Spinal cord (tissue), 10 donors: ENCODE measurements around the gene CUL3. TPM values are rescaled to one million over a fixed set of nuclear protein-coding genes. Genes with fewer than 3 reads are reported as not detected.

Experiments used
- DNase-seq, 6 donors: peaks; one replicate each; pipeline versions ENCODE4 v3.0.0 to v3.0.0-alpha.2; 2013 to 2015; ENCODE audit warnings: low spot score in 6 of 6, low read depth in 4 of 6
- H3K27ac ChIP-seq: one replicate; pipeline ENCODE4 v1.5.1; 2013; ENCODE audit warnings: low read depth, low read length, control low read depth
- H3K27me3 ChIP-seq: one replicate; pipeline ENCODE4 v1.6.1; 2013; ENCODE audit warnings: low read length; ENCODE audit not compliant: control insufficient read depth, insufficient read depth
- H3K36me3 ChIP-seq: one replicate; pipeline ENCODE4 v1.6.1; 2013; ENCODE audit warnings: low read length; ENCODE audit not compliant: control insufficient read depth, insufficient read depth
- H3K4me1 ChIP-seq: one replicate; pipeline ENCODE4 v1.6.1; 2013; ENCODE audit warnings: low read length; ENCODE audit not compliant: control insufficient read depth, insufficient read depth
- H3K4me3 ChIP-seq: one replicate; pipeline ENCODE4 v1.5.1; 2013; ENCODE audit warnings: low read depth, low read length, control low read depth
- H3K9me3 ChIP-seq: one replicate; pipeline ENCODE4 v1.6.1; 2013; ENCODE audit warnings: low read length; ENCODE audit not compliant: control insufficient read depth, insufficient read depth
- WGBS: methylation state at CpG from one replicate; pipeline ENCODE4 v1.1.5; 2013; ENCODE audit warnings: missing lambda C conversion rate; ENCODE audit not compliant: insufficient coverage; 5-methylcytosine and 5-hydroxymethylcytosine counted together
- polyA plus RNA-seq, 2 donors: library from polyadenylated mRNA; unstranded; fragments of 120-200 nt; gene quantifications; one replicate each; pipeline ENCODE4 v1.2.1, GENCODE V29; 2013; ENCODE audit not compliant: insufficient read length in 2 of 2
- total RNA-seq, 2 donors: library from RNA; depleted of rRNA in 1 of 2; stranded (reverse); fragments of 120-200 nt in 1 of 2; fragments of >200 nt in 1 of 2; gene quantifications; one replicate each; pipeline versions ENCODE4 v1.2.3 to v1.2.4, GENCODE V29; 2013 to 2014
- donor health status: healthy.

CUL3 gene
- total and polyA plus RNA-seq, 4 donors = 92.0 to 113 (median 99.7) TPM

DNA sequence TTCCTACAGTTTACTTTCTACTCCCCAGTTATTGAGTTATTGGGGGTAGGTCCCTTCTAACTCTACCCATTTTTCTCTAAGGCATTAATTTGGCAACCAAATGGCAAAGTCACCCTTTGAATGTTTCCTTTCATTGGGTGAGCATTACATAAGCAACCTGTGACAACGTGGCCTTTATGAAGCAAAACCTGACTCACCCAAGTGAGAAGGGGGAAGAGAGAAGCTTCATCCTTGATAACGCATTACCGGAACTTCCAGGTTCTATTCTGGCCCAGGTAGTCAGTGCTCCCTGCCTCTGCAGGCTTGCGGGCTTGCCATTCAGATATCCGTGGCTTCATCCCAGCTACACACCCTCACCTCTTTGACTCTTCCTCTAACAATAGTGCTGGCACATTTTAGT, 144.2 kb downstream of the CUL3 start:
- no peak overlapping the region for H3K4me3 ChIP-seq
- H3K36me3 ChIP-seq = no peaks in the 10 kb centered on the region
- no peak overlapping the region for H3K27ac ChIP-seq
- WGBS = no CpG with 5 or more reads among the region's 5 CpGs
- peaks cover 12% of the 10 kb centered on the region for H3K4me1 ChIP-seq
- no peaks in the 10 kb centered on the region for H3K9me3 ChIP-seq
- no peak for DNase-seq
- H3K27me3 ChIP-seq = peaks cover 3% of the 10 kb centered on the region

GRCh38 chr2:224438726-224439125, 146.4 kb downstream of the CUL3 start:
- Histone ChIP-seq H3K4me1 (peaks cover 12% of the 10 kb centered on the region), H3K4me3 (no peak overlapping the region), H3K36me3 (no peaks in the 10 kb centered on the region), H3K27ac (no peak overlapping the region), H3K9me3 (no peaks in the 10 kb centered on the region), H3K27me3 (peaks cover 3% of the 10 kb centered on the region)
- DNase-seq = no peak

GRCh38 chr2:224436634-224437033, 148.5 kb downstream of the CUL3 start:
- Histone ChIP-seq H3K27ac (no peak overlapping the region), H3K27me3 (no peaks in the 10 kb centered on the region), H3K9me3 (no peaks in the 10 kb centered on the region), H3K4me1 (peaks cover 6% of the 10 kb centered on the region), H3K4me3 (no peak overlapping the region), H3K36me3 (no peaks in the 10 kb centered on the region)
- no peak for DNase-seq
- no CpG with 5 or more reads among the region's 1 CpG for WGBS

GRCh38 chr2:224434618-224435017, 150.5 kb downstream of the CUL3 start:
- Histone ChIP-seq H3K27me3 (no peaks in the 10 kb centered on the region), H3K27ac (no peak overlapping the region), H3K9me3 (no peaks in the 10 kb centered on the region), H3K4me3 (no peak overlapping the region), H3K36me3 (no peaks in the 10 kb centered on the region), H3K4me1 (peaks cover 5% of the 10 kb centered on the region)
- 93% methylated on average over 3 of the region's 4 CpGs for WGBS
- no peak for DNase-seq

- peak in 2 of 6 donors; percentile 58 to 70 for DNase-seq
These were observed 151.7 kb downstream of the CUL3 start for GRCh38 chr2:224433442-224433841.

DNA sequence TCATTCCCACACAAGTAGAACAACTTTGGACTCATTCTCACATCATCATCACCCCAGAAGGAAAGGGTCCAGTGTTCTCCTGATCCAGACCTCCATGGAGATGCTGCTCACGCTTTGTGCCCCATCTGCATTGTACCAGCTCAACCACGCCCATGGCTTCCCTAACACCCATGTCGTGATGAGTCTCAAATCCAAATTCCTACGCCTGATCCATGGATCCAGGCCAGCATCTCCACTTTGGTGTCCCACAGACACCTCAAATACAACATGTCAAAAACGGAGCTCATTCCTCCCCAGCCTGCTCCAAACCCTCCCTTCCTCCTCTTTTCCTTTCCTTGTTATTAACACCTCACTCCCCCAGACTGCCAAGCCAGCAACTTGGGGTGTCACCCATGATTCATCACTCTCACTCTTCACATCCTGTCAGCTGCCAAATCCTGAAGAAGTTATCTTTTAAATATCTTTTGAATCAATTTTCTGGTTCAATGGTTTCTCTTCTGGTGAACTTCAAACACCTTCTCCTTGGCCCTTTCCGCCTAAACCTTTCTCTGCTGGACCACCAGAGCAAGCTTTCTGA, 153.1 kb downstream of the CUL3 start:
- no peak overlapping the region for H3K4me3 ChIP-seq
- H3K27ac ChIP-seq = no peak overlapping the region
- H3K4me1 ChIP-seq = peaks cover 5% of the 10 kb centered on the region
- no peak for DNase-seq
- WGBS = 95% methylated on average over 4 of the region's 6 CpGs
- no peaks in the 10 kb centered on the region for H3K27me3 ChIP-seq
- no peaks in the 10 kb centered on the region for H3K9me3 ChIP-seq
- H3K36me3 ChIP-seq = no peaks in the 10 kb centered on the region

More at GRCh38 chr2:224433442-224433841, 151.7 kb downstream of the CUL3 start:
- H3K36me3 ChIP-seq = no peaks in the 10 kb centered on the region
- H3K27me3 ChIP-seq = no peaks in the 10 kb centered on the region
- H3K27ac ChIP-seq = no peak overlapping the region
- WGBS = 21% methylated on average over 10 of the region's 10 CpGs
- no peaks in the 10 kb centered on the region for H3K9me3 ChIP-seq
- H3K4me1 ChIP-seq = peaks cover 5% of the 10 kb centered on the region
- no peak overlapping the region for H3K4me3 ChIP-seq

DNA sequence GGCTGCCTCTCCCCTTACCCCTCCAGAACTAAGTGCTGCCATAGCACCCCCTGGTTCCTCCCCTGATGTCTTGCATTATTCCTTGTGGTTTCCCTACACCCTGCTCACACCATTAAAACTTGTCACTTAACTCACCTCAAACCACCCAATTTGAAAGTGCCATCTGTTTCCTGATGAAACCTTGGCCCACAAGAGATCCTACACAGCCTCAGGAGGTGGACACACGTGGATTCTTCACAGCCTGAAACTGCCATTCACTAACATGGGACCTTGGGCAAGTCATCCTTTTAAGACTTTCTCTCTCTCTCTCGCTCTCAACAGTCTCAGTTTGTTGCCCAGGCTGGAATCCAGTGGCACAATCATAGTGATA, 155.7 kb downstream of the CUL3 start:
- no peak overlapping the region for H3K4me3 ChIP-seq
- H3K36me3 ChIP-seq = no peaks in the 10 kb centered on the region
- WGBS = 89% methylated on average over 1 of the region's 2 CpGs

DNA sequence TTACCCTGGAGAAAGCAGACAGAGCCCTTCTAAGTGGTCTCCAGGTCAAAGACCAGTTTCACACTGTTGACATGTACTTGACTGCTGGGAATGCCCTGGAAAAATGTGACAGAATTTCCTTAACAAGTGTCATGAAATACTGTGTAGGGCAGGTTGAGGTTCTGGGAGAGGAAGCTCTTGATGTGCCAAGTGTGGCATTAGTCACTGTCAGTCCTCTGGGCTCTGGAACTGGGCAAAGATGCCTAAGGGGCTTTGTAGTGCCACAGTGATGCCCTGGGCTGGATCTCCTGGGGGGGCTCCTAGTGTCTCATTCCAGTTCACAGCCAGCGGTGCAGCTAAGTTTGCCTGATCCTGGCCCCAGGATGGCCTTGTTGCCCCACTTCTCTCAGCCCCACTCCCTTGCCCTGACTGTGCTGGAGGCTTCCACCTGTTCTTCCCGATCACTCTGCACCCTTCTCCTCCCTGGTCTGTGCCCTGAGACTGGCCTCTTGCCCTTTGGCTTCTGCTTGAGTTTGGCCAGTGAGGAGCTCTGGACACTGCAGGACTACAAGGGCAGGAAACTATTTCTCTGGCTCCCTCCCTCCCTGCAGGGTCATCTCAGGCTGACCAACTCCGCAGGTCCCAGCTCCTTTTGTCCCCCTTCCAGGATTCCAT, 156.2 kb downstream of the CUL3 start:
- Histone ChIP-seq H3K27me3 (no peaks in the 10 kb centered on the region), H3K4me1 (peaks cover 5% of the 10 kb centered on the region), H3K4me3 (no peak overlapping the region), H3K36me3 (no peaks in the 10 kb centered on the region), H3K9me3 (no peaks in the 10 kb centered on the region), H3K27ac (no peak overlapping the region)
- WGBS = 75% methylated on average over 1 of the region's 3 CpGs
- DNase-seq = no peak

More for the DNA sequence above, 155.7 kb downstream of the CUL3 start:
- no peak for DNase-seq
- no peaks in the 10 kb centered on the region for H3K9me3 ChIP-seq
- no peaks in the 10 kb centered on the region for H3K27me3 ChIP-seq
- peaks cover 5% of the 10 kb centered on the region for H3K4me1 ChIP-seq
- no peak overlapping the region for H3K27ac ChIP-seq

- no peaks in the 10 kb centered on the region for H3K36me3 ChIP-seq
- WGBS = 80% methylated on average over 1 of the region's 4 CpGs
- H3K27ac ChIP-seq = no peak overlapping the region
- no peak overlapping the region for H3K4me3 ChIP-seq
- no peaks in the 10 kb centered on the region for H3K4me1 ChIP-seq
- H3K27me3 ChIP-seq = no peaks in the 10 kb centered on the region
- H3K9me3 ChIP-seq = peaks cover 4% of the 10 kb centered on the region
- DNase-seq = no peak
These were observed 157.7 kb downstream of the CUL3 start for GRCh38 chr2:224427471-224427870.

GRCh38 chr2:224426656-224427055, 158.5 kb downstream of the CUL3 start:
- H3K4me1 ChIP-seq = no peaks in the 10 kb centered on the region
- no CpG with 5 or more reads among the region's 3 CpGs for WGBS
- H3K9me3 ChIP-seq = peaks cover 4% of the 10 kb centered on the region
- no peaks in the 10 kb centered on the region for H3K36me3 ChIP-seq
- H3K27me3 ChIP-seq = no peaks in the 10 kb centered on the region
- no peak overlapping the region for H3K4me3 ChIP-seq
- no peak for DNase-seq
- H3K27ac ChIP-seq = no peak overlapping the region
